Lung (tissue), 16 donors: ENCODE results near the gene NXNL2. TPM values are rescaled to one million over a fixed set of nuclear protein-coding genes. Genes with fewer than 3 reads are reported as not detected.

Source experiments
- ATAC-seq: fragments of 200-7000 bp; cut with Tn5 transposase; one replicate; pipeline ENCODE4 v1.9.1; 2020; ENCODE audit warnings: moderate number of reproducible peaks; ENCODE audit not compliant: insufficient read depth, low FRiP score
- DNase-seq, 3 donors: peaks; one replicate each; pipeline ENCODE4 v3.0.0-alpha.2; 2013 to 2017
- H3K27ac ChIP-seq, 2 donors: one replicate each; pipeline ENCODE4 v1.5.1; 2013; ENCODE audit warnings: mild to moderate bottlenecking in 2 of 2, moderate library complexity in 2 of 2, control low read depth in 1 of 2, inconsistent platforms in 1 of 2, low read depth in 1 of 2, low read length in 1 of 2
- H3K27me3 ChIP-seq, 3 donors: one replicate each; pipeline ENCODE4 v1.5.1; 2013; ENCODE audit warnings: low read length in 2 of 3; ENCODE audit not compliant: control insufficient read depth in 3 of 3, insufficient read depth in 3 of 3
- H3K36me3 ChIP-seq, 4 donors: one replicate each; pipeline ENCODE4 v1.5.1; 2013; ENCODE audit warnings: low read length in 4 of 4, mild to moderate bottlenecking in 1 of 4, moderate library complexity in 1 of 4; ENCODE audit not compliant: control insufficient read depth in 4 of 4, insufficient read depth in 4 of 4
- H3K4me1 ChIP-seq, 5 donors: one replicate each; pipeline ENCODE4 v1.5.1; 2013; ENCODE audit warnings: low read length in 5 of 5, mild to moderate bottlenecking in 2 of 5, moderate library complexity in 1 of 5; ENCODE audit not compliant: control insufficient read depth in 5 of 5, insufficient read depth in 5 of 5
- H3K4me3 ChIP-seq: one replicate; pipeline ENCODE4 v1.5.1; 2013; ENCODE audit warnings: mild to moderate bottlenecking, control low read depth, moderate library complexity
- H3K9ac ChIP-seq, 2 donors: one replicate each; pipeline ENCODE4 v1.5.1; 2013; ENCODE audit warnings: low read length in 2 of 2, control low read depth in 1 of 2; ENCODE audit not compliant: insufficient read depth in 1 of 2
- H3K9me3 ChIP-seq, 4 donors: one replicate each; pipeline ENCODE4 v1.5.1; 2013; ENCODE audit warnings: low read length in 3 of 4, mild to moderate bottlenecking in 1 of 4, moderate library complexity in 1 of 4; ENCODE audit not compliant: control insufficient read depth in 4 of 4, insufficient read depth in 3 of 4
- CTCF ChIP-seq: IDR thresholded peaks from 2 replicates; pipeline ENCODE4 v1.5.1; 2012; ENCODE audit warnings: mild to moderate bottlenecking; ENCODE audit errors: control extremely low read depth, extremely low read depth
- WGBS, 2 donors: extraction: QIAGEN DNeasy Blood & Tissue Kit; methylation state at CpG; one replicate each; pipeline ENCODE4 v1.1.7; 2013; 5-methylcytosine and 5-hydroxymethylcytosine counted together
- long read RNA-seq, 5 donors: transcript quantifications; one replicate each; lab custom pipeline, GENCODE V29; 2026
- polyA plus RNA-seq, 2 donors: library from polyadenylated mRNA; stranded (reverse); fragments of 200-250 nt; gene quantifications; one replicate each; pipeline ENCODE4 v1.2.1, GENCODE V29; 2013
- total RNA-seq, 2 donors: library from RNA; depleted of rRNA in 1 of 2; stranded (reverse); fragments of >200 nt in 1 of 2; gene quantifications; one replicate each; pipeline ENCODE4 v1.2.1, GENCODE V29; 2014 to 2021
- donor health status: control.
- donor health status: control.
- donor health status: Bipolar disorder and iron deficiency.
- donor health status: healthy.
- donor health status: DM: yes; HTN: yes; CAD: no.

The NXNL2 gene
- total RNA-seq (under 1 TPM; 0.21 to 0.91 TPM), polyA plus RNA-seq (under 1 TPM; 0.09 to 0.65 TPM)
- long read RNA-seq, donor 1 = 0 reads
- long read RNA-seq, donor 2 = 0 reads
- long read RNA-seq, donor 3 = 0 reads
- long read RNA-seq, donor 4 = 0 reads
- long read RNA-seq, donor 5, partial matches to known transcripts = 0 of 1 reads
- long read RNA-seq, donor 5, other reads (novel, unspliced or antisense) = 0 of 1 reads

- ATAC-seq (peak; percentile 80), DNase-seq (peak; percentile 64 to 85 (median 71))
- WGBS, 2 donors = 1 to 3% methylated on average over 46 to 62 of the region's 62 CpGs
- H3K27me3 ChIP-seq = peaks cover 0 to 24% (median 3%) of the 10 kb centered on the region in 3 donors
- H3K9me3 ChIP-seq = no peaks in the 10 kb centered on the region
- no peaks in the 10 kb centered on the region for H3K36me3 ChIP-seq
- peak within 1 kb of the TSS in 1 of 2 donors; percentile 74 for H3K27ac ChIP-seq
- H3K9ac ChIP-seq = no peak within 1 kb of the TSS
- TF ChIP-seq CTCF = no peak
- peak within 1 kb of the TSS; percentile 32 for H3K4me3 ChIP-seq
- peaks cover 0 to 24% (median 7%) of the 10 kb centered on the region in 5 donors for H3K4me1 ChIP-seq
Measured at GRCh38 chr9:88534456-88535225, at the start of gene NXNL2. Gene NXNL2 (plus strand): TSS chr9:88535178. CDS start chr9:88535435, 257 bp downstream.

- 89 to 92% methylated on average over 4 of the region's 4 CpGs for WGBS, 2 donors
- no peak overlapping the region for H3K27ac ChIP-seq
- no peak overlapping the region for H3K4me3 ChIP-seq
- peaks cover 0 to 13% (median 5%) of the 10 kb centered on the region in 4 donors for H3K36me3 ChIP-seq
- no peak overlapping the region for H3K9ac ChIP-seq
- H3K4me1 ChIP-seq = no peaks in the 10 kb centered on the region
- DNase-seq (no peak), ATAC-seq (no peak)
- no peak for TF ChIP-seq CTCF
- no peaks in the 10 kb centered on the region for H3K9me3 ChIP-seq
- H3K27me3 ChIP-seq = no peaks in the 10 kb centered on the region
Measured at GRCh38 chr9:88488166-88488565, 46.8 kb upstream of the NXNL2 start.

- H3K36me3 ChIP-seq = no peaks in the 10 kb centered on the region
- H3K27me3 ChIP-seq = no peaks in the 10 kb centered on the region
- H3K4me1 ChIP-seq = no peaks in the 10 kb centered on the region
- no peak overlapping the region for H3K27ac ChIP-seq
- TF ChIP-seq CTCF = no peak
- WGBS, 2 donors = 92 to 95% methylated on average over 17 of the region's 17 CpGs
- no peak for DNase-seq
- no peak overlapping the region for H3K9ac ChIP-seq
- H3K4me3 ChIP-seq = no peak overlapping the region
- H3K9me3 ChIP-seq = no peaks in the 10 kb centered on the region
- ATAC-seq = no peak
Measured at GRCh38 chr9:88494983-88495721, 39.8 kb upstream of the NXNL2 start.
